Stimulated activated memory B cell treated with anti-CD40 and anti-IgM and Interleukin-4, amounts not matched to agents 10 μg/mL and 1 μg/mL and 100 μg/mL, for 72 hours (primary cell): ENCODE results near the gene SEC16B.

ENCODE experiments used
- ATAC-seq: fragments of 150-1000 bp; cut with Tn5 transposase; 2 replicates; pipeline ENCODE4 v1.10.0; 2021
- H3K27ac Mint-ChIP-seq: one replicate; pipeline ENCODE4 v1.8.0; 2022; ENCODE audit warnings: mild to moderate bottlenecking, mixed read lengths
- H3K27me3 Mint-ChIP-seq: one replicate; pipeline ENCODE4 v1.8.0; 2022; ENCODE audit warnings: mixed read lengths
- H3K36me3 Mint-ChIP-seq: one replicate; pipeline ENCODE4 v1.8.0; 2022; ENCODE audit warnings: mixed read lengths
- H3K4me1 Mint-ChIP-seq: one replicate; pipeline ENCODE4 v1.8.0; 2022; ENCODE audit warnings: mixed read lengths
- H3K4me3 Mint-ChIP-seq: one replicate; pipeline ENCODE4 v1.8.0; 2022; ENCODE audit warnings: mild to moderate bottlenecking, moderate library complexity, mixed read lengths
- H3K9me3 Mint-ChIP-seq: one replicate; pipeline ENCODE4 v1.8.0; 2022; ENCODE audit warnings: mixed read lengths

Gene SEC16B

GRCh38 chr1:177984136-177984525 lies 14.3 kb upstream of the SEC16B start:
- ATAC-seq = no peak
- no peak overlapping the region for H3K4me3 Mint-ChIP-seq
- H3K4me1 Mint-ChIP-seq = no peaks in the 10 kb centered on the region
- no peak overlapping the region for H3K27ac Mint-ChIP-seq
- H3K9me3 Mint-ChIP-seq = peaks cover 4% of the 10 kb centered on the region
- H3K27me3 Mint-ChIP-seq = peaks cover 9% of the 10 kb centered on the region
- H3K36me3 Mint-ChIP-seq = no peaks in the 10 kb centered on the region

- H3K36me3 Mint-ChIP-seq = no peaks in the 10 kb centered on the region
- no peaks in the 10 kb centered on the region for H3K9me3 Mint-ChIP-seq
- H3K27me3 Mint-ChIP-seq = peaks cover 9% of the 10 kb centered on the region
- no peak overlapping the region for H3K4me3 Mint-ChIP-seq
- ATAC-seq = no peak
- H3K4me1 Mint-ChIP-seq = no peaks in the 10 kb centered on the region
- H3K27ac Mint-ChIP-seq = no peak overlapping the region
Observed at GRCh38 chr1:177983482-177984135, 13.8 kb upstream of the SEC16B start.

GRCh38 chr1:177983077-177983476 lies 13.2 kb upstream of the SEC16B start:
- Mint-ChIP-seq H3K27me3 (peaks cover 9% of the 10 kb centered on the region), H3K4me3 (no peak overlapping the region), H3K4me1 (no peaks in the 10 kb centered on the region), H3K36me3 (no peaks in the 10 kb centered on the region), H3K27ac (no peak overlapping the region), H3K9me3 (no peaks in the 10 kb centered on the region)
- ATAC-seq = no peak

GRCh38 chr1:177981200-177981599 lies 11.3 kb upstream of the SEC16B start:
- Mint-ChIP-seq H3K4me3 (no peak overlapping the region), H3K27ac (no peak overlapping the region), H3K36me3 (no peaks in the 10 kb centered on the region), H3K27me3 (peaks cover 9% of the 10 kb centered on the region), H3K4me1 (no peaks in the 10 kb centered on the region), H3K9me3 (no peaks in the 10 kb centered on the region)
- no peak for ATAC-seq

- H3K27me3 Mint-ChIP-seq = peaks cover 12% of the 10 kb centered on the region
- H3K4me3 Mint-ChIP-seq = no peak overlapping the region
- ATAC-seq = no peak
- no peaks in the 10 kb centered on the region for H3K36me3 Mint-ChIP-seq
- no peaks in the 10 kb centered on the region for H3K9me3 Mint-ChIP-seq
- H3K27ac Mint-ChIP-seq = no peak overlapping the region
- no peaks in the 10 kb centered on the region for H3K4me1 Mint-ChIP-seq
Observed at GRCh38 chr1:177979272-177979671, 9.4 kb upstream of the SEC16B start.

- H3K9me3 Mint-ChIP-seq = no peaks in the 10 kb centered on the region
- no peak overlapping the region for H3K27ac Mint-ChIP-seq
- H3K27me3 Mint-ChIP-seq = peaks cover 20% of the 10 kb centered on the region
- H3K4me1 Mint-ChIP-seq = no peaks in the 10 kb centered on the region
- no peak overlapping the region for H3K4me3 Mint-ChIP-seq
- no peak for ATAC-seq
- H3K36me3 Mint-ChIP-seq = no peaks in the 10 kb centered on the region
Observed at GRCh38 chr1:177978530-177978929, 8.7 kb upstream of the SEC16B start.

- no peak for ATAC-seq
- Mint-ChIP-seq H3K4me3 (no peak overlapping the region), H3K4me1 (no peaks in the 10 kb centered on the region), H3K27ac (no peak overlapping the region), H3K36me3 (no peaks in the 10 kb centered on the region), H3K27me3 (peaks cover 22% of the 10 kb centered on the region), H3K9me3 (no peaks in the 10 kb centered on the region)
Observed at GRCh38 chr1:177977141-177977540, 7.3 kb upstream of the SEC16B start.

- peaks cover 22% of the 10 kb centered on the region for H3K27me3 Mint-ChIP-seq
- H3K4me3 Mint-ChIP-seq = no peak overlapping the region
- no peaks in the 10 kb centered on the region for H3K36me3 Mint-ChIP-seq
- H3K4me1 Mint-ChIP-seq = no peaks in the 10 kb centered on the region
- no peak overlapping the region for H3K27ac Mint-ChIP-seq
- ATAC-seq = no peak
- no peaks in the 10 kb centered on the region for H3K9me3 Mint-ChIP-seq
Observed at GRCh38 chr1:177976596-177976995, 6.7 kb upstream of the SEC16B start.

GRCh38 chr1:177975588-177976495 lies 6.0 kb upstream of the SEC16B start:
- Mint-ChIP-seq H3K4me3 (no peak overlapping the region), H3K9me3 (no peaks in the 10 kb centered on the region), H3K4me1 (no peaks in the 10 kb centered on the region), H3K27me3 (peaks cover 20% of the 10 kb centered on the region), H3K36me3 (no peaks in the 10 kb centered on the region), H3K27ac (no peak overlapping the region)
- no peak for ATAC-seq

- Mint-ChIP-seq H3K27me3 (peaks cover 13% of the 10 kb centered on the region), H3K4me3 (no peak overlapping the region)
- ATAC-seq = no peak
Observed at GRCh38 chr1:177973585-177973984, 3.7 kb upstream of the SEC16B start.

GRCh38 chr1:177969109-177969508 lies 749 bp downstream of the SEC16B start:
- H3K36me3 Mint-ChIP-seq = no peaks in the 10 kb centered on the region
- no peak overlapping the region for H3K27ac Mint-ChIP-seq
- no peak for ATAC-seq
- H3K27me3 Mint-ChIP-seq = peaks cover 8% of the 10 kb centered on the region
- H3K9me3 Mint-ChIP-seq = no peaks in the 10 kb centered on the region
- no peaks in the 10 kb centered on the region for H3K4me1 Mint-ChIP-seq
- H3K4me3 Mint-ChIP-seq = no peak overlapping the region

More at GRCh38 chr1:177973585-177973984, 3.7 kb upstream of the SEC16B start:
- no peak overlapping the region for H3K27ac Mint-ChIP-seq
- H3K9me3 Mint-ChIP-seq = no peaks in the 10 kb centered on the region
- H3K36me3 Mint-ChIP-seq = no peaks in the 10 kb centered on the region
- H3K4me1 Mint-ChIP-seq = no peaks in the 10 kb centered on the region

GRCh38 chr1:177966199-177966598 lies 3.7 kb downstream of the SEC16B start:
- Mint-ChIP-seq H3K27me3 (no peaks in the 10 kb centered on the region), H3K4me3 (no peak overlapping the region), H3K4me1 (no peaks in the 10 kb centered on the region), H3K36me3 (no peaks in the 10 kb centered on the region), H3K27ac (no peak overlapping the region), H3K9me3 (no peaks in the 10 kb centered on the region)
- ATAC-seq = no peak

- H3K36me3 Mint-ChIP-seq = no peaks in the 10 kb centered on the region
- H3K4me3 Mint-ChIP-seq = no peak overlapping the region
- H3K4me1 Mint-ChIP-seq = no peaks in the 10 kb centered on the region
- H3K9me3 Mint-ChIP-seq = no peaks in the 10 kb centered on the region
- no peak for ATAC-seq
- H3K27ac Mint-ChIP-seq = no peak overlapping the region
- H3K27me3 Mint-ChIP-seq = no peaks in the 10 kb centered on the region
Observed at GRCh38 chr1:177965293-177965692, 4.6 kb downstream of the SEC16B start.

- Mint-ChIP-seq H3K9me3 (no peaks in the 10 kb centered on the region), H3K36me3 (no peaks in the 10 kb centered on the region), H3K27ac (no peak overlapping the region), H3K27me3 (no peaks in the 10 kb centered on the region), H3K4me3 (no peak overlapping the region), H3K4me1 (no peaks in the 10 kb centered on the region)
- ATAC-seq = no peak
Observed at GRCh38 chr1:177964336-177964735, 5.5 kb downstream of the SEC16B start.

GRCh38 chr1:177960939-177961622 lies 8.8 kb downstream of the SEC16B start:
- H3K27ac Mint-ChIP-seq = no peak overlapping the region
- no peak for ATAC-seq
- H3K4me3 Mint-ChIP-seq = no peak overlapping the region
- H3K36me3 Mint-ChIP-seq = no peaks in the 10 kb centered on the region
- no peaks in the 10 kb centered on the region for H3K4me1 Mint-ChIP-seq
- H3K9me3 Mint-ChIP-seq = no peaks in the 10 kb centered on the region
- H3K27me3 Mint-ChIP-seq = peaks cover 8% of the 10 kb centered on the region
